IPS DF 4.7 (cell line): Measurements from ENCODE around the gene THSD4.
"Not testable (repeated sequence)": the region's sequence is repeated elsewhere in the genome, so short reads cannot be mapped to it uniquely, and the experiment has no call there.

Experiments
- DNase-seq: peaks from one replicate; pipeline ENCODE4 v3.0.0-alpha.2; 2013; ENCODE audit warnings: low spot score; ENCODE audit errors: extremely low read depth

THSD4 gene

DNA sequence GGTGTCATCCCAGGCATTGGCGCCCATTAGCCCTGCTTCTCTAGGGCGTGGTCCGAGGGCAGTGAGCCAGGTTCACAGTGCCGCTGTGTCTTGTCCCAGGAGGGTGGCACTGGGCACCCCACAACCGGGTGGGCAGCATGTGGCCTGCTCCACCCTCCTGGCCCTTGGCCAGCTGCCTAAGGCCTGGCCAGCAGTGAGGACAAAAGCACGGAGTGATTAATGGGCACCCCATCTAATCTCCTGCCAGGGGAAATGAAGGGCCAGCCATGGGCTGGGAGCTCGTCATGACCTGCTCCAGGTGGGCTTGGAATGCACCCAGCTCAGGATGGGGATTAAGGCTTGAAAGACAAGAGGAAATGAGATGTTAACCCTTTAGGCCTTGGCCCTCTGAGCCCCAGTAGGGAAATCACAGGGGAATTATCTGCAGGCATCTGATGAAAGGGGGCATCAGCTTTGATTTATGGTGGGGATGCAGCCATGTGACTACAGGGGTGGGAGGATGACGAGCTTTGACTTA, 5.2 kb downstream of the THSD4 start:
- no peak for DNase-seq

DNA sequence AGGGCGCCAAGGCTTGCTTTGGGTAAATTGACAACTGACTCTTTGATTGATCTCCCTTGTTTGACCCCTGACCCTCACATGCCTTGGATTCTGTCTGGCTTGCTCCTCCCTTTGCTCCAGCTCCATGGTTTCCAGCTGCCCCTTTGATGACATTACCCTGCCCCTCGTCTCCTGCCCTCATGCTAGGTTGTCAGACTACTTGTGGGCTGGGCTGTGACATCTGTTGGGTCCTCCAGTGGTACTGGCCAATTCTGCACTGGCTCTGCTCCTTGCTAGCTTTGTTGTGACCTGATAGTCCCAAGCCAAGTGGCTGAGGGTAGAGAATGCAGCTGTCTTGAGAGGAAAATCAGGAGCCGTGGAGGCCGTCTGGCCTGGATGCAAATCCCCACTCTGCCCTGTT, 6.2 kb downstream of the THSD4 start:
- no peak for DNase-seq

- no peak for DNase-seq
Observed at GRCh38 chr15:71124937-71125790, 9.9 kb downstream of the THSD4 start.

- no peak for DNase-seq
Observed at GRCh38 chr15:71125831-71126450, 10.7 kb downstream of the THSD4 start.

DNA sequence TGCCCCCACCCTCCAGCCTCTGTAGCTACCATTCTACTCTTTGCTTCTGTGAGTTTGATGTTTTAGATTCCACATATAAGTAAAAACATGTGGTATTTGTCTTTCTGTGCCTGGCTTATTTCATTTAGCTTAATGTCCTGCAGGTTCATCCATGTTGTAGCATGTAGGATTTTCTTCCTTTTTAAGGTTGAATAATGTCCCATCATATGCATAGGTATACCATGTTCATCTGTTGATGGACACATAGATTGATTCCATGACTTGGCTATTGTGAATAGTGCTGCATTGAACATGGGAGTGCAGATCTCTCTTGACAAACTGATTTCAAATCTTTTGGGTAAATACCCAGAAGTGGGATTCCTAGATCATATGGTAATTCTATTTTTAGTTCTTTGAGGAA, 11.8 kb downstream of the THSD4 start:
- no peak for DNase-seq

DNA sequence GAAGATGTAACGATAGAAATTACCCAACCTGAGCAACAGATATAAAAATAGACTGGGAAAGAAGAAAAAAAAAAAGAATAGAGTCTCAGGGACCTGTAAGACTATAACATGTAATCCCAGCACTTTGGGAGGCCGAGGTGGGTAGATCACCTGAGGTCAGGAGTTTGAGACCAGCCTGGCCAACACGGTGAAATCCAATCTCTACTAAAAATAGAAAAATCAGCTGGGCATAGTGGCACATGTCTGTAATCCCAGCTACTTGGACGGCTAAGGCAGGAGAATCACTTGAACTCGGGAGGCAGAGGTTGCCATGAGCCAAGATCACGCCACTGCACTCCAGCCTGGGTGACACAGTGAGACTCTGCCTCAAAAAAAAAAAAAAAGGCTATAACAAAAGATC, 12.9 kb downstream of the THSD4 start:
- not testable (repeated sequence) for DNase-seq

DNA sequence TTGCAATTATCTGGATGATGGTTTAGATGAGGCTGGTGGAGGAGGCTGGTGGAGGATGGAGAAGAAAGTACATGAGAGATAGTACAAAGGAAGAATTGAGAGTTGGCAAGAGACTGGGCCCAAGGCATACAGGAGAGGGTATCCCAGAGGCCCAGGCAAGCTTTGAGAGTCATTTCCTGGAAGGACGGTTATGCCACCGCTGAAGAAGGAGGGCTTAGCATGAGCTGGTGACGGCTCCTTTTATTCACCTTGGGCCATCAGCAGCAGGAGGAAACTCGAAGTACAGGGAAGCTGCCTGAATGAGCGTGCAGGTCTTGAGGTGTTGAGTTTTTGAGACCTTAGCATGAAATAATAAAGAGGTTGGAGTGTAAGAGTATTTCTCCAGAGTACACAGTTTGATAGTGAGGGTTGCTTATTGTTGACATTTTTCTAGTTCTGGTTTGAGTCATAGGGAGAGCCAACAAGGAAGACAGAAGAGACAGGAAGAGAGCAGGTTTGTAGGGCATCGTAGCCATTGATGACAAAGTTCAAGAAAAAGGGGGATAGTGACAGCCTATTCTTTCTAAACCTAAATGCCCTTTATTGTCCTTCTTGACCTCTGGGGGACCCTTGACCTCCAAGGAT, 13.8 kb downstream of the THSD4 start:
- DNase-seq: no peak

DNA sequence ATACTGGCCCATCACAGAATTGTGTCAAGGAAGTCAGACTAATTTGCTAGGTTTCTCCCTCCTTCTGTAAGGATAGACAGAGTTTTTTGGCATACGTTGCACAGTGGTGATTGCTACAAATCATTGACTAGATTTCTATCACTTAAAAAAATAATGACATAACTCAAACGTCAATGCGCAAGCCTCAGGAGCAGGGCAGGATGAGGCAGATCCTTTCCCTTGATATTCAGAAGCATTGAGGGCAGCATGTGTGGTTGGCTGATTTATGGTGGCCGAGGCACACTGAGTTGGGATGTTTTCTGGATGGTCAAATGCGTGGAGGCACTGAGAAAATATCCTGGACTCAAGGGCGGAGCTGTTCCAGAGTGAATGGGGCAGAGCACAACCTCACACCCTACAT, 14.4 kb downstream of the THSD4 start:
- no peak for DNase-seq

DNA sequence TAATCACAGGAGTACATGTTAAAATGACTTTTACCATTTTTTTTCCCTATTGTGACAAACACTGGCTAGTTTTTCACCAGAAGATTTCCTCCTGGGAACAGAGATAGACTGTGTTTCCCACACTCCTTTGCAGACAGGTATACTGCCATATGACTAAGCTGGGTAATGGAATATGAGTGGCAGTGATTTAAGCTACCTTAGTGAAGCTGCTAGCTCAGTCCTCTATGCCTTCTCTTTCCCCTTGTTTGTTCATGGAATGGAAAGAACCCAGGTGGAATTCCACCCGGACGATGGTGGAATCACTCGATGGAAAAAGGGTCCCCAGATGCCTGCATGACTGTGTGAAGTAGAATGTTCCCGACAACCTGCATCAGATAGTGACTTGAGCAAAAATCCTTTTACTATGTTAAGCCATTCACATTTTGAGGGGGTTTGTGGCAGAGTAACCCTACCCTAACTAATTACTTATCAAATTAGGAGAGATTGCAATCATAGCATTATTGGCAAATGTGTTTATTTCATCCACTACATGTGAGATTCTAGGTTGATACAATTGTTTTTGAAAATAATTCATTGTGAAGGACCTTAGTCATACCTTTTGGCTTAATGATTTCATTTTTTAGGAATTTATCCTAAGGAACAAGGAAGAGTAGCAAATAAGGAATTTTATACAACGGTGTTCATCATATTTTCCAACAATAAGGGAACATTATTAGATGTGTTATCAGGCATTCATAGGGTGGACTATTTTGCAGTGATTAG, 16.5 kb downstream of the THSD4 start:
- no peak for DNase-seq

- no peak for DNase-seq
Observed at GRCh38 chr15:71133747-71134472, 18.6 kb downstream of the THSD4 start.

DNA sequence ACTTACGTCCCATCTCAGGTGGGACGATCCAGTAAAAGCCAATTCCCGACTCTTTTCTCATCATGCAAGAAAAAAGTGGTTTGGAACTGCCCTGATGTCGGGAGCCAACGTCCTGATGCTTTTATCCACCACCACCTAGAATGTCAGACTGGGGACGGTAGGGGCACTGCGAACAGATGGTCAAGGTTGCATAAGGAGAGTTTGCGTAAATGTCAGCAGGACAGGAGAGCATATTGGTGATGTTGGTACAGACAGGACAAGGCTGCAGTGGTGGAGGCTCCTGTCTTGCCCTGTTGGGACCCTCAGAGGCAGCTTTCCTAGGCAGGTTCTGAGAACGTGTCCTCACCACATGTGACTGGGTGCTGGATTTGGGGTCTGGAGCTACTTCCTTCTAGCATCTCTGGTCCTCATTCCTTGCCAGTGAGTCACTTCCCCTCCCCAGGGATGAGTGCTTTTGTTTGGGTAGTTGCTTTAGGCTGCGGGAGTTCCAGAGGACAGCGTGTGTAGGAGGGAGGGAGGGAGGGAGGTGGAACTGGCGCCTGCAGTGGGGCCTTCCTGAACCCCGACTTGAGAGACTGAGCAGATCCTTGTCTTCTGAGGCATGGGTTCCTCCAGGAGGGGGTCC, 21.0 kb downstream of the THSD4 start:
- peak; percentile 66 for DNase-seq

- DNase-seq: no peak
Observed at GRCh38 chr15:71136793-71137518, 21.7 kb downstream of the THSD4 start.

GRCh38 chr15:71138473-71138872, 23.2 kb downstream of the THSD4 start:
- DNase-seq: no peak

DNA sequence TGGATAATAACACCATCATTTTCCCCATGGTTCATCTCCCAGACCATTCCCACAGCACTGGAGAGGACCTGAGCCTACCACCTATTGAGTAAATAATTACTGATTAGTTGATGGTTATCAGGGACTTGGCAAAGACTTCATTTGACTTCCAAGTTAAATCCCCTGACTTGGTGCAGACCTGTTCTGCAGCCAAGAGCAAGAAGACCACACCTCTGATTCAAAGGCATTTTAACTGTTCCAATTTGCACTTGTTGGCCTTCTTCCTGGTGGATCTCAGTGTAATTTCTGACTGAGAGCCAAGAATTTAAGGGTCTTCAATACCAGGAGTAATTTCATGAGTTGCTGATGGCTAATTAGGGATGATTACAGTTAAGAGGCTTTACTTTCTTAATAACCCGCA, 24.0 kb downstream of the THSD4 start:
- no peak for DNase-seq

GRCh38 chr15:71141572-71141971, 26.3 kb downstream of the THSD4 start:
- no peak for DNase-seq

DNA sequence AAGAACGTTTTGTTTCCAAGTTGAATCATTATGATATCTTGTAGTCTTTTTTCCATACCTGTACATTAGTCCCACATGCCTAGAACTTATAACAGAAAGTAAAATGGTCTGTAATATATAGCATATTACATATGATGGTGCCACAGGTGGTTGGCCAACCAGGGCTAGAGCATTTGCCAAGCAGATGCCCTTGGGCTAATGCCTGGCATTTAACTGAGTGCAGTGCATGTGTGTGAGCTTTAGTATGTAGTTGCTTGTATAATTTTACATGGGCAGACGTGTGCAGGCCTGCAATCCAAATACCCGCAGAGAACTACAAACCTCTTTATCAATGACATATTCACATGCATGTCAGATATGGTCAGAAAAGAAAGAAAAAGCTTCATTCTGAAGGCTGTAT, 27.5 kb downstream of the THSD4 start:
- no peak for DNase-seq

DNA sequence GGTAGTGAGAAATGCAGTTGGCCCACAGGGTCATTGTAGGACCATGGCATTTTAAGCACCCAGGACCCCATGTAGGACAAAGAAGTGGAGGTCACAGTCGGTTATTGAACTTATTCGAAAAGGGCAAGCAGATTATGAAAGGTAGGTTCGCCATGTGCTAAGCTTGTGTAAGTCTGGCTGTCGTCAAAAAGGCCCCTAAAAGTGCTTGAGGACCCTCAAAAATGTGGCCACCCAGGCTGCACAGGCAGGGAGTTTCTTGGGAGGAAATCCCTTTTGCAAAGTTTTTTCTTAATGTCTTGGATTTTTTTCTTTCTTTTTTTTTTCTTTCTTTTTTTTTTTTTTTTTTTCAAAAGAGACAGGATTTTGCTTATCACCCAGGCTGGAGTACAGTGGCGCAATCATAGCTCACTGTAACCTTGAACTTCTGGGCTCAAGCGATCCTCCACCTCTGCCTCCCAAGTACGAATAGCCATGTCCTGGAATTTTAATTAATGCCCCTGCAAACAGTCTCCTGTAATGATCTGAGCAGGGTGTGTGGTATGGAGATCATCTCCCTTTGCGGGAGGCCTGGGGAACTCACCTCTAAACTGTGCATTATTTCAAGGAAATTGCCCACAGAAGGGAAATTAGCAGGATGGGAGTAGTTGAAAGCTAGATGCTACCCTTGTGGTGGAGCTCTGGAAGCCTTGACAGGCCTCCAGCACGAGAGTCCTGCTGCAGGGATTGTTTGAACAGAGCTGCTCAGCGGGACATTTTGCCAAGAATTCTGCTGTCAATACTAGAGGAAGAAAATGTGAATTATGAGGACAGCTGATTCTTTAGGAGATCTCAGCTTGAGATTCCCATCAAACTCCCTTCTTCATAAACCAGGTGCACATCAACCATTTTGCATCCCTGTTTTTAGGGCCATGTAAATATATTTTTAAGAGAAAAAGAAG, 28.4 kb downstream of the THSD4 start:
- no peak for DNase-seq

- no peak for DNase-seq
Observed at GRCh38 chr15:71145648-71146047, 30.4 kb downstream of the THSD4 start.

DNA sequence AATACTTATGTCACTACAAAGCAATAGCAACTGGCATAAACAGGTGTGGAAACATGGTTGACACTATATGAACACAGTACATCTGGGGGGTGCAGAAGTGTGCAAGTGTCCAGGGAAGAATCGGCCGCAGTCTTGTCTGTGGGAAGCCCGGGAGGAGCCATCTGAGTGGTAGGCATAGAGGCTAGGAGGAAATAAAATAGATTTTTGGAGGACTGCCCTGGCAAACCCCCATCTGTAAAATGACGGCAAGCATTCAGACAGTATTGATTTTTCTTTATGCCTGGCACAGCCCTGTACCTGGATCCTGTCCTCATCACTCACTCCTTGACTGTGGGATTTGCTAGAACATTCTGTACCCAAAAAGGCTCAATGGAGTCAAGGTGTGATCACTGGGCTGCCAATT, 31.3 kb downstream of the THSD4 start:
- no peak for DNase-seq
